Right lobe of liver (tissue), 6 donors: ENCODE results near the gene DUSP1. TPM values are rescaled to one million over a fixed set of nuclear protein-coding genes. Genes with fewer than 3 reads are reported as not detected.

Experiments used
- ATAC-seq, 4 donors: fragments of 200-7000 bp; cut with Tn5 transposase; one replicate each; pipeline ENCODE4 v1.9.1; 2020; ENCODE audit warnings: mild to moderate bottlenecking in 4 of 4, moderate library complexity in 4 of 4
- DNase-seq, 3 donors: peaks; one replicate each; pipeline ENCODE4 v3.0.0-alpha.2; 2020
- H3K27ac ChIP-seq, 3 donors: fragments of 200-600 bp; one replicate each; pipeline ENCODE4 v1.8.0; 2022
- H3K27me3 ChIP-seq, 2 donors: fragments of 200-600 bp; one replicate each; pipeline ENCODE4 v1.8.0; 2022
- H3K36me3 ChIP-seq, 4 donors: fragments of 200-600 bp; sonication (generic) in 1 of 4; one replicate each; pipeline versions ENCODE4 v1.5.1 to v1.8.0; 2017 to 2022; ENCODE audit warnings: control low read depth in 1 of 4
- H3K4me1 ChIP-seq, 4 donors: fragments of 200-600 bp; sonication (generic) in 1 of 4; one replicate each; pipeline versions ENCODE4 v1.5.1 to v1.8.0; 2017 to 2022; ENCODE audit warnings: control low read depth in 1 of 4
- H3K4me3 ChIP-seq, 3 donors: fragments of 200-600 bp; one replicate each; pipeline ENCODE4 v1.8.0; 2022
- H3K9me3 ChIP-seq, 4 donors: fragments of 200-600 bp; sonication (generic) in 1 of 4; one replicate each; pipeline versions ENCODE4 v1.5.1 to v1.8.0; 2017 to 2022; ENCODE audit warnings: control low read depth in 1 of 4
- POLR2A ChIP-seq: fragments of 450-650 bp; IDR thresholded peaks from one replicate; pipeline ENCODE4 v1.6.1; 2017; ENCODE audit warnings: antibody characterized with exemption, mild to moderate bottlenecking
- WGBS: methylation state at CpG from one replicate; pipeline ENCODE4 v1.1.6; 2018; ENCODE audit warnings: low coverage, low lambda C conversion rate; ENCODE audit not compliant: insufficient coverage; ENCODE audit errors: missing lambda C conversion rate; 5-methylcytosine and 5-hydroxymethylcytosine counted together
- intact Hi-C, 2 donors: fragments of 100-400 bp; cut with DNase I; formaldehyde crosslinking; loops; one replicate each; pipeline versions ENCODE4 v1.11.2 to v1.14.1; 2022
- total RNA-seq, 6 experiments: library from RNA; depleted of rRNA in 2 of 6; stranded (reverse); fragments of >200 nt in 2 of 6; fragmentation: NEBNext Ultra II Directional in 3 of 6; extraction: Animal tissue kit (Norgen Biotek cat#: 25700) in 3 of 6; gene quantifications; one replicate each; pipeline versions ENCODE4 v1.1.0 to v1.2.4, GENCODE V29; 2016 to 2023
- TF ChIP-seq, protein P1 (sequence below), 4 donors: fragments of 200-600 bp in 3 of 4; fragments of 450-650 bp in 1 of 4; IDR thresholded peaks; one replicate each; pipeline versions ENCODE4 v1.5.1 to v1.8.0; 2016 to 2022; ENCODE audit warnings: antibody characterized with exemption in 4 of 4, mild to moderate bottlenecking in 2 of 4
- donor health status: DM: no; HTN: yes; CAD: no.
- donor health status: DM: no; HTN: no; CAD: no.
- donor health status: DM: no; HTN: no; CAD: no.
- donor health status: DM: no; HTN: yes; CAD: no.
- donor health status: DM: no; HTN: yes; CAD: no.

The DUSP1 gene
- total RNA-seq, 6 experiments from 2014 or later = 106 to 407 (median 232) TPM

- no peak overlapping the region for H3K27ac ChIP-seq
- no peaks in the 10 kb centered on the region for H3K9me3 ChIP-seq
- TF ChIP-seq, protein P1, sequence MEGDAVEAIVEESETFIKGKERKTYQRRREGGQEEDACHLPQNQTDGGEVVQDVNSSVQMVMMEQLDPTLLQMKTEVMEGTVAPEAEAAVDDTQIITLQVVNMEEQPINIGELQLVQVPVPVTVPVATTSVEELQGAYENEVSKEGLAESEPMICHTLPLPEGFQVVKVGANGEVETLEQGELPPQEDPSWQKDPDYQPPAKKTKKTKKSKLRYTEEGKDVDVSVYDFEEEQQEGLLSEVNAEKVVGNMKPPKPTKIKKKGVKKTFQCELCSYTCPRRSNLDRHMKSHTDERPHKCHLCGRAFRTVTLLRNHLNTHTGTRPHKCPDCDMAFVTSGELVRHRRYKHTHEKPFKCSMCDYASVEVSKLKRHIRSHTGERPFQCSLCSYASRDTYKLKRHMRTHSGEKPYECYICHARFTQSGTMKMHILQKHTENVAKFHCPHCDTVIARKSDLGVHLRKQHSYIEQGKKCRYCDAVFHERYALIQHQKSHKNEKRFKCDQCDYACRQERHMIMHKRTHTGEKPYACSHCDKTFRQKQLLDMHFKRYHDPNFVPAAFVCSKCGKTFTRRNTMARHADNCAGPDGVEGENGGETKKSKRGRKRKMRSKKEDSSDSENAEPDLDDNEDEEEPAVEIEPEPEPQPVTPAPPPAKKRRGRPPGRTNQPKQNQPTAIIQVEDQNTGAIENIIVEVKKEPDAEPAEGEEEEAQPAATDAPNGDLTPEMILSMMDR (IDR thresholded peaks at IDR 0.05) = no peak
- no peak for TF ChIP-seq POLR2A
- ATAC-seq (no peak), DNase-seq (no peak)
- no peaks in the 10 kb centered on the region for H3K36me3 ChIP-seq
- intact Hi-C loops = no loop called here
- H3K4me3 ChIP-seq = no peak overlapping the region
- 100% methylated on average over 2 of the region's 6 CpGs for WGBS
- peaks cover 0 to 28% (median 9%) of the 10 kb centered on the region in 4 donors for H3K4me1 ChIP-seq
- H3K27me3 ChIP-seq = no peaks in the 10 kb centered on the region
Observed at GRCh38 chr5:172730222-172730621, 40.8 kb downstream of the DUSP1 start.

- Histone ChIP-seq H3K27me3 (no peaks in the 10 kb centered on the region), H3K9me3 (no peaks in the 10 kb centered on the region), H3K4me3 (no peak overlapping the region), H3K4me1 (peaks cover 0 to 32% (median 12%) of the 10 kb centered on the region in 4 donors), H3K36me3 (no peaks in the 10 kb centered on the region), H3K27ac (no peak overlapping the region)
- WGBS = 80% methylated on average over 3 of the region's 13 CpGs
- ATAC-seq = no peak
- TF ChIP-seq, protein P1 (IDR thresholded peaks at IDR 0.05) = no peak
- no peak for TF ChIP-seq POLR2A
- intact Hi-C loops = loop anchor here in 1 of 2 donors (5.0 kb wide), 1 partner anchor 33 kb away; no protein-coding TSS in a partner anchor
- no peak for DNase-seq
Observed at GRCh38 chr5:172729588-172729987, 41.4 kb downstream of the DUSP1 start.

DNA sequence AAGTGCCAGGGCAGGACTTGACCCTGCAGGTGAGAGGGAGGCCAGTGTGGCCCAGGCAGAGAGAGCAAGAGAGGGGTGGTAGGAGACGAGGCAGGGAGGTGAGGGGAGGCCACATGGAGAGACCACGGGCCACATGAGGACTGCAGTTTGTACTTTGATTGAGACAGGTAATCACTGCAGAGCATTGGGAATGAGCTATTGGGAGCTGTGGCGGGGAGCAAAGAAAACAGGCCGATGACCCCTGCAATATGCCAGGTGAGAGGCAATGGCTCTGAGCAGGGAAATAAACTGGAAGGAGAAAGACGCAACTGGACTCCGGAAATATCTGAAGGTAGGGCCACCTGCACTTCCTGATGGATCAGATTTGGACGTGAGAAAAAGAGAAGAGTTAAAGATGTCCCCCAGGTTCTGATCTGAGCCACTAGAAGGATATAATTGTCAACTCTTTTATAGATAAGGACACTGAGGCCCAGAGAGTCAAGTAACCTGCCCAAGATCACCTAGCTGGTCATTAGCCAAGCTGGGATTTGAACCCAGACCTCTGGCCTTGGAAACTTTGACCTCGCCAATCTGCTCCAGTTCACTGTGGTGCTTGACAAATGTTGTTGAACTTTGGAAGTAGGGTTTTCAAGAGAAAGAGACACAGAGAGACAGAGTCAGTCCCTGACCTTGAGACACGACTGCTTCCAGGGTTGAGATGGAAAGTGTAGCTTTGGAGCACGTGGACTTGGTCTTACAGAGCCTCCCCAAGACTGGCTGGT lies 42.3 kb downstream of the DUSP1 start:
- WGBS = 38% methylated on average over 7 of the region's 10 CpGs
- H3K9me3 ChIP-seq = no peaks in the 10 kb centered on the region
- ATAC-seq (peak in 1 of 4 donors; percentile 2), DNase-seq (no peak)
- no peaks in the 10 kb centered on the region for H3K27me3 ChIP-seq
- TF ChIP-seq POLR2A = no peak
- TF ChIP-seq, protein P1 (IDR thresholded peaks at IDR 0.05) = no peak
- intact Hi-C loops = loop anchor here in 1 of 2 donors (5.0 kb wide), 1 partner anchor 34 kb away; no protein-coding TSS in a partner anchor
- H3K27ac ChIP-seq = peak overlapping the region in 1 of 3 donors; percentile 47
- no peaks in the 10 kb centered on the region for H3K36me3 ChIP-seq
- peaks cover 0 to 41% (median 16%) of the 10 kb centered on the region in 4 donors for H3K4me1 ChIP-seq
- H3K4me3 ChIP-seq = no peak overlapping the region

- DNase-seq (peak in 1 of 3 donors; percentile 0), ATAC-seq (no peak)
- H3K36me3 ChIP-seq = no peaks in the 10 kb centered on the region
- H3K27ac ChIP-seq = no peak overlapping the region
- peaks cover 0 to 46% (median 19%) of the 10 kb centered on the region in 4 donors for H3K4me1 ChIP-seq
- H3K4me3 ChIP-seq = no peak overlapping the region
- intact Hi-C loops = loop anchor here in 1 of 2 donors (5.0 kb wide), 1 partner anchor 35 kb away; no protein-coding TSS in a partner anchor
- H3K27me3 ChIP-seq = no peaks in the 10 kb centered on the region
- 36% methylated on average over 4 of the region's 7 CpGs for WGBS
- H3K9me3 ChIP-seq = no peaks in the 10 kb centered on the region
- TF ChIP-seq, protein P1 (IDR thresholded peaks at IDR 0.05) = no peak
- TF ChIP-seq POLR2A = no peak
Observed at GRCh38 chr5:172727551-172727950, 43.4 kb downstream of the DUSP1 start.
